Loucy (cell line): ENCODE measurements around the gene WBP1L.
"Not testable (repeated sequence)": the region's sequence is repeated elsewhere in the genome, so short reads cannot be mapped to it uniquely, and the experiment has no call there.

ENCODE experiments used
- CTCF ChIP-seq: fragments of 200-600 bp; sonication (generic); conservative IDR thresholded peaks from 2 replicates; pipeline ENCODE4 v1.5.1; 2014; ENCODE audit warnings: mild to moderate bottlenecking, antibody characterized with exemption, low read length
- EZH2phosphoT487 ChIP-seq: fragments of 200-600 bp; IDR thresholded peaks from 2 replicates; pipeline ENCODE4 v1.6.1; 2018; ENCODE audit warnings: antibody characterized with exemption, mild to moderate bottlenecking, moderate library complexity, borderline replicate concordance

GRCh38 chr10:102820008-102820407, 76.3 kb downstream of the WBP1L start:
- not testable (repeated sequence) for TF ChIP-seq EZH2phosphoT487, CTCF
